HepG2 (cell line): ENCODE results near the gene COG8. TPM values are rescaled to one million over a fixed set of nuclear protein-coding genes. Genes with fewer than 3 reads are reported as not detected.
A peak's percentile ranks its signal among the peaks of the same experiment; 100 is the strongest.

Source experiments
- FIP1L1 ChIP-seq: fragments of 200-400 bp; formaldehyde crosslinking; IDR thresholded peaks from 2 replicates; pipeline ENCODE4 v1.6.1; 2018; ENCODE audit warnings: low read depth, mild to moderate bottlenecking, low read length, moderate library complexity, borderline replicate concordance; ENCODE audit not compliant: insufficient read depth
- IRF2 ChIP-seq: IDR thresholded peaks from 2 replicates; pipeline ENCODE4 v1.6.1; 2018; ENCODE audit warnings: missing genetic modification reagents, missing compliant biosample characterization
- MAFK ChIP-seq, 2 experiments: IDR thresholded peaks in 1 of 2; conservative IDR thresholded peaks in 1 of 2; 2 replicates each; pipeline ENCODE4 v1.6.1; 2011; ENCODE audit warnings: improper control_type of control experiment in 2 of 2, low read length in 2 of 2
- PHF20 ChIP-seq: sonication (generic); formaldehyde crosslinking; IDR thresholded peaks from 2 replicates; pipeline ENCODE4 v1.5.0; 2020; ENCODE audit warnings: mild to moderate bottlenecking, missing genetic modification reagents
- RXRB ChIP-seq: IDR thresholded peaks from 2 replicates; pipeline ENCODE4 v1.6.1; 2016; ENCODE audit warnings: borderline replicate concordance, missing genetic modification reagents, missing compliant biosample characterization
- SSRP1 ChIP-seq: IDR thresholded peaks from 2 replicates; pipeline ENCODE4 v1.6.1; 2016; ENCODE audit warnings: control low read depth
- TBX2 ChIP-seq: sonication (generic); formaldehyde crosslinking; IDR thresholded peaks from 2 replicates; pipeline ENCODE4 v1.5.0; 2020; ENCODE audit warnings: missing genetic modification reagents, mild to moderate bottlenecking, borderline replicate concordance
- ZMYM2 ChIP-seq: sonication (generic); formaldehyde crosslinking; IDR thresholded peaks from 2 replicates; pipeline ENCODE4 v1.8.0; 2022; ENCODE audit warnings: mild to moderate bottlenecking, missing genetic modification reagents
- ZNF333 ChIP-seq: sonication (generic); formaldehyde crosslinking; IDR thresholded peaks from 2 replicates; pipeline ENCODE4 v1.4.0; 2020; ENCODE audit warnings: mild to moderate bottlenecking, missing genetic modification reagents, borderline replicate concordance
- ZNF614 ChIP-seq: IDR thresholded peaks from 2 replicates; pipeline ENCODE4 v1.6.1; 2018; ENCODE audit warnings: missing biosample characterization, missing genetic modification reagents, inconsistent platforms, borderline replicate concordance
- polyA plus RNA-seq, 8 experiments: library from polyadenylated mRNA; depleted of rRNA in 3 of 8; stranded (reverse) in 7 of 8; unstranded in 1 of 8; fragments of >200 nt; fragmentation: Illumina TruSeq in 4 of 8; extraction: Trizol in 4 of 8; gene quantifications; 2 replicates each; pipeline versions ENCODE4 v1.2.1 to v1.2.3, GENCODE V29; 2011 to 2016; ENCODE audit warnings: low read depth in 4 of 8, missing spikeins in 1 of 8, mixed read lengths in 1 of 8; ENCODE audit not compliant: insufficient read depth in 1 of 8
- total RNA-seq, 5 experiments: library from RNA; depleted of rRNA; stranded (reverse); fragments of >200 nt; fragmentation: Illumina TruSeq; extraction: Trizol; gene quantifications; 2 replicates each; pipeline ENCODE4 v1.2.3, GENCODE V29; 2016; ENCODE audit warnings: low read depth in 1 of 5
- TF ChIP-seq, protein P1 (sequence below): sonication (generic); formaldehyde crosslinking; conservative IDR thresholded peaks from 2 replicates; pipeline ENCODE4 v1.4.0; 2020; ENCODE audit warnings: mild to moderate bottlenecking, missing genetic modification reagents, moderate library complexity
- TF ChIP-seq, protein P2 (sequence below): sonication (generic); formaldehyde crosslinking; IDR thresholded peaks from 2 replicates; pipeline ENCODE4 v1.9.0; 2021; ENCODE audit warnings: mild to moderate bottlenecking, missing genetic modification reagents
- TF ChIP-seq, protein P3 (sequence below): sonication (generic); formaldehyde crosslinking; IDR thresholded peaks from 2 replicates; pipeline ENCODE4 v1.5.0; 2020; ENCODE audit warnings: mild to moderate bottlenecking, missing genetic modification reagents
- TF ChIP-seq, protein P4 (sequence below): sonication (generic); formaldehyde crosslinking; IDR thresholded peaks from 2 replicates; pipeline ENCODE4 v1.4.0; 2020; ENCODE audit warnings: missing genetic modification reagents

The COG8 gene
- total and polyA plus RNA-seq, 2 of the 13 experiments (the other 11 are each of a cell fraction or from before 2014, with no cell fraction given): 45.5 to 52.1 TPM

DNA sequence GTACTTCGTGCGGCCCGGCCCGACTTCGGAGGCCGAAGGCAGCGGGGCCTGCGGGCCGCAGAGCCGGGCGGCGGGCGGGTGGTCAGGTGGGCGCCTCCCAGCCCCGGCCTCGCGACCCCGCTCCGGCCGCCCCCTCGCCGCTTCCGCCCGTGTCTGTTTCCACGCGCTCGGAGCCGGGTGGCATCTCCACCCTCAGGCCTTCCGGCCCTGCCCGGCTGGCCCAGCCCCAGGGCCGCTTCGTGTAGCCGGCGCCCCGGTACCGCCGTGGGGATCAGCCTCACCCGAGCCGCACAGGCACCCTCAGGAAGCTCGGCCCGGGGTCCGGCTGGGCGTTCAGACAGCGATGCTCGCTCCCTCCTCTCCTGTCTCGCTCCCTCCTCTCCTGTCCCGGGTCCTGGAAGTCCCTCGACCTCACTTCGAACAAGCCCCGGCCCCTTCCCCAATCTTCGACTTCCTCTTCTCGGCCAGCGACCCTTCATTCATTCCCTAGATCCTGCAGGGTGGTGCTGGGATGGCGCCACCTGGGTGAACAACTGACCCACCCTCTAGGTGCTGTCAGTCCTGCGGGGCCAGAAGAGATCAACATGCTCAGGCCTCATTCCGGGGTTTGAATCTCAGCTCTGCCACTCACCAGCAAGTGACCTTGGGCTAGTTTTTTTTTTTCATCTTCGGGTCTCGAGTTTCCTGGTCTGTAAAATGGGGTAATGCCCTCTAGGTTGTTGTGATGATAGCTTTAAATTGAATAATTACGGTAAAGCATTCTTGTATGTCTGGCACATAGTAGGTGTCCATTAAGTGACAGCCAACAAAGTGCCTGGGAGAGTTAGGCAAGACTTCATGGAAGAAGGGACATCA is 27.6 kb downstream of the COG8 start (continued):
- TF ChIP-seq TBX2 (CRISPR knock-in tag) (no peak; the same call in 1 of the 2 replicates), IRF2 (CRISPR knock-in tag) (no peak), RXRB (CRISPR knock-in tag) (no peak), PHF20 (0 out of 2 replicates have a peak, but pooled peaks have one; percentile 8), FIP1L1 (no peak), ZNF614 (CRISPR knock-in tag) (no peak; the same call in 1 of the 2 replicates), ZNF333 (CRISPR knock-in tag) (no peak; the same call in 1 of the 2 replicates), SSRP1 (no peak; the same call in 1 of the 2 replicates), MAFK (conservative IDR thresholded peaks at IDR 0.05 in 1 of 2, IDR thresholded peaks at IDR 0.05 in 1 of 2; ENCODE audit: low read length in 2 of 2) (no peak), ZMYM2 (CRISPR knock-in tag) (peak; percentile 50; the same call in 1 of the 2 replicates)
- TF ChIP-seq, protein P1, sequence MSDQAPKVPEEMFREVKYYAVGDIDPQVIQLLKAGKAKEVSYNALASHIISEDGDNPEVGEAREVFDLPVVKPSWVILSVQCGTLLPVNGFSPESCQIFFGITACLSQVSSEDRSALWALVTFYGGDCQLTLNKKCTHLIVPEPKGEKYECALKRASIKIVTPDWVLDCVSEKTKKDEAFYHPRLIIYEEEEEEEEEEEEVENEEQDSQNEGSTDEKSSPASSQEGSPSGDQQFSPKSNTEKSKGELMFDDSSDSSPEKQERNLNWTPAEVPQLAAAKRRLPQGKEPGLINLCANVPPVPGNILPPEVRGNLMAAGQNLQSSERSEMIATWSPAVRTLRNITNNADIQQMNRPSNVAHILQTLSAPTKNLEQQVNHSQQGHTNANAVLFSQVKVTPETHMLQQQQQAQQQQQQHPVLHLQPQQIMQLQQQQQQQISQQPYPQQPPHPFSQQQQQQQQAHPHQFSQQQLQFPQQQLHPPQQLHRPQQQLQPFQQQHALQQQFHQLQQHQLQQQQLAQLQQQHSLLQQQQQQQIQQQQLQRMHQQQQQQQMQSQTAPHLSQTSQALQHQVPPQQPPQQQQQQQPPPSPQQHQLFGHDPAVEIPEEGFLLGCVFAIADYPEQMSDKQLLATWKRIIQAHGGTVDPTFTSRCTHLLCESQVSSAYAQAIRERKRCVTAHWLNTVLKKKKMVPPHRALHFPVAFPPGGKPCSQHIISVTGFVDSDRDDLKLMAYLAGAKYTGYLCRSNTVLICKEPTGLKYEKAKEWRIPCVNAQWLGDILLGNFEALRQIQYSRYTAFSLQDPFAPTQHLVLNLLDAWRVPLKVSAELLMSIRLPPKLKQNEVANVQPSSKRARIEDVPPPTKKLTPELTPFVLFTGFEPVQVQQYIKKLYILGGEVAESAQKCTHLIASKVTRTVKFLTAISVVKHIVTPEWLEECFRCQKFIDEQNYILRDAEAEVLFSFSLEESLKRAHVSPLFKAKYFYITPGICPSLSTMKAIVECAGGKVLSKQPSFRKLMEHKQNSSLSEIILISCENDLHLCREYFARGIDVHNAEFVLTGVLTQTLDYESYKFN (CRISPR knock-in tag): 0 out of 2 replicates have a peak, but pooled peaks have one; percentile 4
- TF ChIP-seq, protein P2, sequence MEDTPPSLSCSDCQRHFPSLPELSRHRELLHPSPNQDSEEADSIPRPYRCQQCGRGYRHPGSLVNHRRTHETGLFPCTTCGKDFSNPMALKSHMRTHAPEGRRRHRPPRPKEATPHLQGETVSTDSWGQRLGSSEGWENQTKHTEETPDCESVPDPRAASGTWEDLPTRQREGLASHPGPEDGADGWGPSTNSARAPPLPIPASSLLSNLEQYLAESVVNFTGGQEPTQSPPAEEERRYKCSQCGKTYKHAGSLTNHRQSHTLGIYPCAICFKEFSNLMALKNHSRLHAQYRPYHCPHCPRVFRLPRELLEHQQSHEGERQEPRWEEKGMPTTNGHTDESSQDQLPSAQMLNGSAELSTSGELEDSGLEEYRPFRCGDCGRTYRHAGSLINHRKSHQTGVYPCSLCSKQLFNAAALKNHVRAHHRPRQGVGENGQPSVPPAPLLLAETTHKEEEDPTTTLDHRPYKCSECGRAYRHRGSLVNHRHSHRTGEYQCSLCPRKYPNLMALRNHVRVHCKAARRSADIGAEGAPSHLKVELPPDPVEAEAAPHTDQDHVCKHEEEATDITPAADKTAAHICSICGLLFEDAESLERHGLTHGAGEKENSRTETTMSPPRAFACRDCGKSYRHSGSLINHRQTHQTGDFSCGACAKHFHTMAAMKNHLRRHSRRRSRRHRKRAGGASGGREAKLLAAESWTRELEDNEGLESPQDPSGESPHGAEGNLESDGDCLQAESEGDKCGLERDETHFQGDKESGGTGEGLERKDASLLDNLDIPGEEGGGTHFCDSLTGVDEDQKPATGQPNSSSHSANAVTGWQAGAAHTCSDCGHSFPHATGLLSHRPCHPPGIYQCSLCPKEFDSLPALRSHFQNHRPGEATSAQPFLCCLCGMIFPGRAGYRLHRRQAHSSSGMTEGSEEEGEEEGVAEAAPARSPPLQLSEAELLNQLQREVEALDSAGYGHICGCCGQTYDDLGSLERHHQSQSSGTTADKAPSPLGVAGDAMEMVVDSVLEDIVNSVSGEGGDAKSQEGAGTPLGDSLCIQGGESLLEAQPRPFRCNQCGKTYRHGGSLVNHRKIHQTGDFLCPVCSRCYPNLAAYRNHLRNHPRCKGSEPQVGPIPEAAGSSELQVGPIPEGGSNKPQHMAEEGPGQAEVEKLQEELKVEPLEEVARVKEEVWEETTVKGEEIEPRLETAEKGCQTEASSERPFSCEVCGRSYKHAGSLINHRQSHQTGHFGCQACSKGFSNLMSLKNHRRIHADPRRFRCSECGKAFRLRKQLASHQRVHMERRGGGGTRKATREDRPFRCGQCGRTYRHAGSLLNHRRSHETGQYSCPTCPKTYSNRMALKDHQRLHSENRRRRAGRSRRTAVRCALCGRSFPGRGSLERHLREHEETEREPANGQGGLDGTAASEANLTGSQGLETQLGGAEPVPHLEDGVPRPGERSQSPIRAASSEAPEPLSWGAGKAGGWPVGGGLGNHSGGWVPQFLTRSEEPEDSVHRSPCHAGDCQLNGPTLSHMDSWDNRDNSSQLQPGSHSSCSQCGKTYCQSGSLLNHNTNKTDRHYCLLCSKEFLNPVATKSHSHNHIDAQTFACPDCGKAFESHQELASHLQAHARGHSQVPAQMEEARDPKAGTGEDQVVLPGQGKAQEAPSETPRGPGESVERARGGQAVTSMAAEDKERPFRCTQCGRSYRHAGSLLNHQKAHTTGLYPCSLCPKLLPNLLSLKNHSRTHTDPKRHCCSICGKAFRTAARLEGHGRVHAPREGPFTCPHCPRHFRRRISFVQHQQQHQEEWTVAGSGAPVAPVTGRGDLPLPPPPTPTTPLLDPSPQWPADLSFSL (CRISPR knock-in tag): no peak
- TF ChIP-seq, protein P3, sequence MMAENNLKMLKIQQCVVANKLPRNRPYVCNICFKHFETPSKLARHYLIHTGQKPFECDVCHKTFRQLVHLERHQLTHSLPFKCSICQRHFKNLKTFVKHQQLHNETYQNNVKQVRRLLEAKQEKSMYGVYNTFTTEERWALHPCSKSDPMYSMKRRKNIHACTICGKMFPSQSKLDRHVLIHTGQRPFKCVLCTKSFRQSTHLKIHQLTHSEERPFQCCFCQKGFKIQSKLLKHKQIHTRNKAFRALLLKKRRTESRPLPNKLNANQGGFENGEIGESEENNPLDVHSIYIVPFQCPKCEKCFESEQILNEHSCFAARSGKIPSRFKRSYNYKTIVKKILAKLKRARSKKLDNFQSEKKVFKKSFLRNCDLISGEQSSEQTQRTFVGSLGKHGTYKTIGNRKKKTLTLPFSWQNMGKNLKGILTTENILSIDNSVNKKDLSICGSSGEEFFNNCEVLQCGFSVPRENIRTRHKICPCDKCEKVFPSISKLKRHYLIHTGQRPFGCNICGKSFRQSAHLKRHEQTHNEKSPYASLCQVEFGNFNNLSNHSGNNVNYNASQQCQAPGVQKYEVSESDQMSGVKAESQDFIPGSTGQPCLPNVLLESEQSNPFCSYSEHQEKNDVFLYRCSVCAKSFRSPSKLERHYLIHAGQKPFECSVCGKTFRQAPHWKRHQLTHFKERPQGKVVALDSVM: peak; percentile 71; the same call in 1 of the 2 replicates
- TF ChIP-seq, protein P4, sequence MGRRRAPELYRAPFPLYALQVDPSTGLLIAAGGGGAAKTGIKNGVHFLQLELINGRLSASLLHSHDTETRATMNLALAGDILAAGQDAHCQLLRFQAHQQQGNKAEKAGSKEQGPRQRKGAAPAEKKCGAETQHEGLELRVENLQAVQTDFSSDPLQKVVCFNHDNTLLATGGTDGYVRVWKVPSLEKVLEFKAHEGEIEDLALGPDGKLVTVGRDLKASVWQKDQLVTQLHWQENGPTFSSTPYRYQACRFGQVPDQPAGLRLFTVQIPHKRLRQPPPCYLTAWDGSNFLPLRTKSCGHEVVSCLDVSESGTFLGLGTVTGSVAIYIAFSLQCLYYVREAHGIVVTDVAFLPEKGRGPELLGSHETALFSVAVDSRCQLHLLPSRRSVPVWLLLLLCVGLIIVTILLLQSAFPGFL (CRISPR knock-in tag): no peak
